ENCODE data around the gene ALDH16A1. TPM values are rescaled to one million over a fixed set of nuclear protein-coding genes. Genes with fewer than 3 reads are reported as not detected.

The ALDH16A1 gene
- total and polyA plus RNA-seq, 2 donors (not counting 1 experiment from before 2014, with no cell fraction given) = 65.8 to 105 TPM

- ChIA-PET POLR2A (interaction anchor here (0.9 to 1.0 kb wide), 2 partner anchors 14 to 62 kb away, joined by 3 read pairs; no protein-coding TSS in a partner anchor), CTCF (interaction anchor here (0.7 to 1.9 kb wide), 2 partner anchors 28 to 272 kb away, joined by 3 to 6 read pairs; no protein-coding TSS in a partner anchor)
- Mint-ChIP-seq H3K4me3 (no peak overlapping the region), H3K27me3 (no peaks in the 10 kb centered on the region), H3K4me1 (peaks cover 18% of the 10 kb centered on the region), H3K9me3 (ENCODE audit: insufficient read depth) (no peaks in the 10 kb centered on the region), H3K27ac (no peak overlapping the region)
- H2AFZ ChIP-seq (ENCODE audit: insufficient read depth, low read depth, low read length, poor library complexity, severe bottlenecking) = no peak overlapping the region
- H3K27ac ChIP-seq (ENCODE audit: low read length in 2 of 2) = no peak overlapping the region
- H3K4me1 ChIP-seq (ENCODE audit: control insufficient read depth in 2 of 2, insufficient read depth in 2 of 2, low read length in 2 of 2) = peaks cover 8 to 15% of the 10 kb centered on the region in 2 donors
- H3K27me3 ChIP-seq (replicated peaks in 1 of 4; ENCODE audit: control extremely low read depth in 1 of 4, control insufficient read depth in 3 of 4, insufficient read depth in 4 of 4, low read length in 3 of 4) = no peaks in the 10 kb centered on the region
- DNase-seq (no peak), ATAC-seq (ENCODE audit: low read depth) (no peak)
- WGBS (ENCODE audit: insufficient coverage) = no CpG with 5 or more reads among the region's 3 CpGs
- H3K4me3 ChIP-seq (ENCODE audit: control extremely low read depth in 1 of 5, extremely low read depth in 1 of 5, insufficient read depth in 1 of 5, low read depth in 2 of 5, low read length in 4 of 5) = no peak overlapping the region
- H3K9ac ChIP-seq (ENCODE audit: low read length) = no peak overlapping the region
- intact Hi-C loops (cut with micrococcal nuclease) = no loop called here
- H3K79me2 ChIP-seq (ENCODE audit: control insufficient read depth, insufficient read depth, low read length) = no peaks in the 10 kb centered on the region
- TF ChIP-seq CTCF (IDR thresholded peaks at IDR 0.05) (no peak), EZH2 (IDR thresholded peaks at IDR 0.05; ENCODE audit: borderline replicate concordance, insufficient read depth, low read depth, low read length, poor library complexity, severe bottlenecking) (no peak)
- H3K4me2 ChIP-seq (replicated peaks; ENCODE audit: low read depth, low read length, poor library complexity, severe bottlenecking) = no peak overlapping the region
- no peaks in the 10 kb centered on the region for H4K20me1 ChIP-seq (ENCODE audit: control insufficient read depth, insufficient read depth, low read length, poor library complexity, severe bottlenecking)
- no peaks in the 10 kb centered on the region for H3K9me3 ChIP-seq (ENCODE audit: control extremely low read depth in 1 of 3, control insufficient read depth in 2 of 3, insufficient read depth in 1 of 3, low read length in 2 of 3)
- H3K36me3 ChIP-seq (replicated peaks in 1 of 2; ENCODE audit: control extremely low read depth in 1 of 2, control insufficient read depth in 1 of 2, extremely low read depth in 1 of 2, insufficient read depth in 2 of 2, low read length in 1 of 2) = no peaks in the 10 kb centered on the region
Observed at GRCh38 chr19:49518033-49518432, 65.0 kb downstream of the ALDH16A1 start.

Small RNA genes within 50 kb of the gene (small RNA-seq; reads per million reads assigned to genes)
- gene COX6CP7 (ENCODE audit: insufficient read length, low read depth, low replicate concordance) (not detected), gene MIR150 (ENCODE audit: insufficient read length, low read depth, low replicate concordance) (4,412 reads per million, percentile 99 among the genes with 10 or more reads in this experiment), gene SNORD32A (ENCODE audit: insufficient read length, low read depth, low replicate concordance) (not detected), gene SNORD33 (ENCODE audit: insufficient read length, low read depth, low replicate concordance) (not detected), gene SNORD34 (ENCODE audit: insufficient read length, low read depth, low replicate concordance) (not detected), gene SNORD35A (ENCODE audit: insufficient read length, low read depth, low replicate concordance) (not detected), gene SNORD35B (ENCODE audit: insufficient read length, low read depth, low replicate concordance) (not detected)

Other genes starting within 250 kb of the ALDH16A1 start
- 68.4 and 68.5 TPM in 2 replicates for gene SLC6A16, start 128.0 kb upstream of the ALDH16A1 start, total RNA-seq
- gene SLC6A16, start 128.0 kb upstream of the ALDH16A1 start, polyA plus RNA-seq = 16.9 and 22.3 TPM in 2 replicates
- gene CD37, start 117.8 kb upstream of the ALDH16A1 start, total RNA-seq = 1,880 and 1,998 TPM in 2 replicates
- 1,422 and 2,188 TPM in 2 replicates for gene CD37, start 117.8 kb upstream of the ALDH16A1 start, polyA plus RNA-seq
- gene TEAD2, start 90.8 kb upstream of the ALDH16A1 start, total RNA-seq = 12.0 and 13.4 TPM in 2 replicates
- gene TEAD2, start 90.8 kb upstream of the ALDH16A1 start, polyA plus RNA-seq = 1.6 and 5.8 TPM in 2 replicates
- 0.68 and 1.2 TPM in 2 replicates for gene DKKL1, start 89.3 kb upstream of the ALDH16A1 start, total RNA-seq
- gene DKKL1, start 89.3 kb upstream of the ALDH16A1 start, polyA plus RNA-seq = 1.6 TPM in 1 of 2 replicates, not detected in the other
- gene KASH5, start 65.0 kb upstream of the ALDH16A1 start, total RNA-seq = 0.74 and 1.4 TPM in 2 replicates
- gene KASH5, start 65.0 kb upstream of the ALDH16A1 start, polyA plus RNA-seq = 0.67 TPM in 1 of 2 replicates, not detected in the other
- gene PTH2, start 29.8 kb upstream of the ALDH16A1 start, total RNA-seq = not detected in 2 replicates
- not detected in 2 replicates for gene PTH2, start 29.8 kb upstream of the ALDH16A1 start, polyA plus RNA-seq
- gene GFY, start 27.8 kb upstream of the ALDH16A1 start, total RNA-seq = not detected in 2 replicates
- gene GFY, start 27.8 kb upstream of the ALDH16A1 start, polyA plus RNA-seq = not detected in 2 replicates
- 0.29 and 0.89 TPM in 2 replicates for gene SLC17A7, start 11.7 kb upstream of the ALDH16A1 start, total RNA-seq
- gene SLC17A7, start 11.7 kb upstream of the ALDH16A1 start, polyA plus RNA-seq = 0.40 and 0.60 TPM in 2 replicates
- 168 and 184 TPM in 2 replicates for gene PIH1D1, start 1.4 kb upstream of the ALDH16A1 start, total RNA-seq
- gene PIH1D1, start 1.4 kb upstream of the ALDH16A1 start, polyA plus RNA-seq = 158 and 170 TPM in 2 replicates
- gene FLT3LG, start 21.0 kb downstream of the ALDH16A1 start, total RNA-seq = 27.8 and 31.0 TPM in 2 replicates
- gene FLT3LG, start 21.0 kb downstream of the ALDH16A1 start, polyA plus RNA-seq = 49.8 and 52.6 TPM in 2 replicates
- gene RPL13A, start 34.4 kb downstream of the ALDH16A1 start, total RNA-seq = 5,221 and 5,457 TPM in 2 replicates
- 4,869 and 6,298 TPM in 2 replicates for gene RPL13A, start 34.4 kb downstream of the ALDH16A1 start, polyA plus RNA-seq
- gene RPS11, start 43.2 kb downstream of the ALDH16A1 start, total RNA-seq = 3,882 and 4,227 TPM in 2 replicates
- gene RPS11, start 43.2 kb downstream of the ALDH16A1 start, polyA plus RNA-seq = 8,349 and 12,912 TPM in 2 replicates
- 44.7 and 50.4 TPM in 2 replicates for gene FCGRT, start 59.4 kb downstream of the ALDH16A1 start, total RNA-seq
- gene FCGRT, start 59.4 kb downstream of the ALDH16A1 start, polyA plus RNA-seq = 41.5 and 43.2 TPM in 2 replicates
- 2.2 and 4.1 TPM in 2 replicates for gene RCN3, start 74.8 kb downstream of the ALDH16A1 start, total RNA-seq
- 1.8 and 3.1 TPM in 2 replicates for gene RCN3, start 74.8 kb downstream of the ALDH16A1 start, polyA plus RNA-seq
- gene NOSIP, start 127.3 kb downstream of the ALDH16A1 start, total RNA-seq = 55.5 and 65.2 TPM in 2 replicates
- gene NOSIP, start 127.3 kb downstream of the ALDH16A1 start, polyA plus RNA-seq = 110 and 135 TPM in 2 replicates
- 3.0 and 4.4 TPM in 2 replicates for gene PRRG2, start 128.1 kb downstream of the ALDH16A1 start, total RNA-seq
- 1.1 TPM in 2 replicates for gene PRRG2, start 128.1 kb downstream of the ALDH16A1 start, polyA plus RNA-seq
- gene PRR12, start 138.0 kb downstream of the ALDH16A1 start, total RNA-seq = 70.7 and 72.3 TPM in 2 replicates
- gene PRR12, start 138.0 kb downstream of the ALDH16A1 start, polyA plus RNA-seq = 5.2 and 8.4 TPM in 2 replicates
- gene RRAS, start 186.9 kb downstream of the ALDH16A1 start, total RNA-seq = 5.6 and 6.3 TPM in 2 replicates
- gene RRAS, start 186.9 kb downstream of the ALDH16A1 start, polyA plus RNA-seq = 12.3 and 21.0 TPM in 2 replicates
- gene SCAF1, start 189.0 kb downstream of the ALDH16A1 start, total RNA-seq = 64.3 and 68.3 TPM in 2 replicates
- 17.1 and 20.2 TPM in 2 replicates for gene SCAF1, start 189.0 kb downstream of the ALDH16A1 start, polyA plus RNA-seq
- gene IRF3, start 212.6 kb downstream of the ALDH16A1 start, total RNA-seq = 233 and 251 TPM in 2 replicates
- gene IRF3, start 212.6 kb downstream of the ALDH16A1 start, polyA plus RNA-seq = 237 and 262 TPM in 2 replicates
- 17.3 and 22.1 TPM in 2 replicates for gene BCL2L12, start 212.7 kb downstream of the ALDH16A1 start, total RNA-seq
- 13.0 and 19.9 TPM in 2 replicates for gene BCL2L12, start 212.7 kb downstream of the ALDH16A1 start, polyA plus RNA-seq
- 175 TPM in 2 replicates for gene PRMT1, start 224.0 kb downstream of the ALDH16A1 start, total RNA-seq
- 255 and 310 TPM in 2 replicates for gene PRMT1, start 224.0 kb downstream of the ALDH16A1 start, polyA plus RNA-seq
- gene ADM5, start 236.4 kb downstream of the ALDH16A1 start, total RNA-seq = 5.6 and 8.8 TPM in 2 replicates
- gene ADM5, start 236.4 kb downstream of the ALDH16A1 start, polyA plus RNA-seq = 8.4 and 15.3 TPM in 2 replicates
- gene CPT1C, start 237.9 kb downstream of the ALDH16A1 start, total RNA-seq = 1.7 TPM in 1 of 2 replicates, not detected in the other
- 0.19 and 0.30 TPM in 2 replicates for gene CPT1C, start 237.9 kb downstream of the ALDH16A1 start, polyA plus RNA-seq

Data from B cell (primary cell).